Measurements from ENCODE around the gene OR2AE1. TPM values are rescaled to one million over a fixed set of nuclear protein-coding genes. Genes with fewer than 3 reads are reported as not detected.
"Not testable (repeated sequence)": the region's sequence is repeated elsewhere in the genome, so short reads cannot be mapped to it uniquely, and the experiment has no call there.

OR2AE1 gene
- total RNA-seq, 6 experiments from 2014 or later = not detected

- no peaks in the 10 kb centered on the region for H3K4me1 Mint-ChIP-seq (ENCODE audit: low read depth)
- no peak for TF ChIP-seq CTCF (IDR thresholded peaks at IDR 0.05)
- peaks cover 23% of the 10 kb centered on the region for H3K36me3 Mint-ChIP-seq (ENCODE audit: low read depth)
- H3K4me3 Mint-ChIP-seq = no peak overlapping the region
- H3K27me3 Mint-ChIP-seq (ENCODE audit: insufficient read depth) = no peaks in the 10 kb centered on the region; the same call in none of the 2 replicates
- no peaks in the 10 kb centered on the region for H3K9me3 Mint-ChIP-seq
- H3K27ac Mint-ChIP-seq = no peak overlapping the region
- no peak for DNase-seq
Observed at GRCh38 chr7:99898023-99898357, 21.2 kb upstream of the OR2AE1 start.

- Mint-ChIP-seq H3K27me3 (ENCODE audit: insufficient read depth) (no peaks in the 10 kb centered on the region; the same call in none of the 2 replicates), H3K9me3 (no peaks in the 10 kb centered on the region), H3K36me3 (ENCODE audit: low read depth) (peaks cover 23% of the 10 kb centered on the region), H3K4me1 (ENCODE audit: low read depth) (no peaks in the 10 kb centered on the region), H3K4me3 (no peak overlapping the region), H3K27ac (no peak overlapping the region)
- DNase-seq = no peak
- TF ChIP-seq CTCF (IDR thresholded peaks at IDR 0.05) = no peak
Observed at GRCh38 chr7:99897322-99898022, 20.6 kb upstream of the OR2AE1 start.

- DNase-seq = no peak
- no peaks in the 10 kb centered on the region; the same call in none of the 2 replicates for H3K27me3 Mint-ChIP-seq (ENCODE audit: insufficient read depth)
- no peaks in the 10 kb centered on the region for H3K4me1 Mint-ChIP-seq (ENCODE audit: low read depth)
- no peak overlapping the region for H3K4me3 Mint-ChIP-seq
- no peak overlapping the region for H3K27ac Mint-ChIP-seq
- TF ChIP-seq CTCF (IDR thresholded peaks at IDR 0.05) = no peak
- H3K36me3 Mint-ChIP-seq (ENCODE audit: low read depth) = peaks cover 30% of the 10 kb centered on the region
- no peaks in the 10 kb centered on the region for H3K9me3 Mint-ChIP-seq
Observed at GRCh38 chr7:99894738-99895137, 17.9 kb upstream of the OR2AE1 start.

GRCh38 chr7:99893280-99893679 is 16.4 kb upstream of the OR2AE1 start:
- Mint-ChIP-seq H3K4me3 (no peak overlapping the region), H3K27me3 (ENCODE audit: insufficient read depth) (no peaks in the 10 kb centered on the region; the same call in none of the 2 replicates), H3K9me3 (no peaks in the 10 kb centered on the region), H3K4me1 (ENCODE audit: low read depth) (no peaks in the 10 kb centered on the region), H3K36me3 (ENCODE audit: low read depth) (peaks cover 38% of the 10 kb centered on the region), H3K27ac (no peak overlapping the region)
- TF ChIP-seq CTCF (IDR thresholded peaks at IDR 0.05) = no peak
- no peak for DNase-seq

- H3K9me3 Mint-ChIP-seq; H3K4me3 Mint-ChIP-seq; DNase-seq; H3K27me3 Mint-ChIP-seq (ENCODE audit: insufficient read depth); H3K27ac Mint-ChIP-seq; H3K4me1 Mint-ChIP-seq (ENCODE audit: low read depth): not testable (repeated sequence)
- H3K36me3 Mint-ChIP-seq (ENCODE audit: low read depth) = peaks cover 38% of the 10 kb centered on the region
Observed at GRCh38 chr7:99890348-99890747, 13.5 kb upstream of the OR2AE1 start.

- not testable (repeated sequence) for H3K4me3 Mint-ChIP-seq; DNase-seq; H3K27me3 Mint-ChIP-seq (ENCODE audit: insufficient read depth); H3K9me3 Mint-ChIP-seq; H3K4me1 Mint-ChIP-seq (ENCODE audit: low read depth); H3K27ac Mint-ChIP-seq
- peaks cover 44% of the 10 kb centered on the region for H3K36me3 Mint-ChIP-seq (ENCODE audit: low read depth)
Observed at GRCh38 chr7:99888366-99888765, 11.5 kb upstream of the OR2AE1 start.
